Measurements from ENCODE around the gene ZNF106. TPM values are rescaled to one million over a fixed set of nuclear protein-coding genes. Genes with fewer than 3 reads are reported as not detected.

ZNF106 gene
- total RNA-seq, 1 donor from 2014 or later = 69.6 TPM

DNA sequence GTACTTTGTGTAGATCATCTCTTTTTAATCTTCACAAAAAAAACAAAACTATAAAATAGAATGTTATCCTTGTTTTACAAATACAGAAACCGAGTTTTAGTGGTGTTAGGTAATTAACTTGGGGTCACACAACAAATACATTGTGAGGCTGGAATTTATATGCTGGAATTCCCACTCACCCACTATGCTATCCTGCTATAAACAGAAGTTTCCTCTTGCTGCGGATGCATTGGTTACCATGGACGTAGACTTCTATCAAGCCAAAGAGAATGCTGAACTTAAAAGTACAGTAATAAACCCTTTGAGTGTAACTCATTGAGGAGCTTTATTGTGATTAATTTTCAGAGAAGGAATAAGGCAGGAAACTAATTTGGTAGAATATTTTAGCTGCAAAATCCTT is 13.7 kb upstream of the ZNF106 start:
- Mint-ChIP-seq H3K36me3 (ENCODE audit: low read depth, unreplicated experiment) (peaks cover 7% of the 10 kb centered on the region), H3K4me1 (ENCODE audit: low read depth, unreplicated experiment) (peaks cover 22% of the 10 kb centered on the region), H3K9me3 (ENCODE audit: unreplicated experiment) (no peaks in the 10 kb centered on the region), H3K27ac (ENCODE audit: unreplicated experiment) (no peak overlapping the region), H3K4me3 (ENCODE audit: unreplicated experiment) (no peak overlapping the region), H3K27me3 (ENCODE audit: low read depth, unreplicated experiment) (no peaks in the 10 kb centered on the region)
- H3K9ac ChIP-seq (ENCODE audit: low read length) = no peak overlapping the region
- H2AFZ ChIP-seq (ENCODE audit: low read depth, low read length) = no peak overlapping the region
- H3K4me3 ChIP-seq (ENCODE audit: insufficient read depth, low read depth, low read length) = no peak overlapping the region
- no peak overlapping the region for H3K4me2 ChIP-seq (ENCODE audit: low read length)
- FAIRE-seq = no peak
- peaks cover 80% of the 10 kb centered on the region for H3K79me2 ChIP-seq (ENCODE audit: insufficient read depth, low read length)
- no peak for TF ChIP-seq EZH2 (IDR thresholded peaks at IDR 0.05; ENCODE audit: insufficient read depth, low read length)
- TF ChIP-seq, protein P1, sequence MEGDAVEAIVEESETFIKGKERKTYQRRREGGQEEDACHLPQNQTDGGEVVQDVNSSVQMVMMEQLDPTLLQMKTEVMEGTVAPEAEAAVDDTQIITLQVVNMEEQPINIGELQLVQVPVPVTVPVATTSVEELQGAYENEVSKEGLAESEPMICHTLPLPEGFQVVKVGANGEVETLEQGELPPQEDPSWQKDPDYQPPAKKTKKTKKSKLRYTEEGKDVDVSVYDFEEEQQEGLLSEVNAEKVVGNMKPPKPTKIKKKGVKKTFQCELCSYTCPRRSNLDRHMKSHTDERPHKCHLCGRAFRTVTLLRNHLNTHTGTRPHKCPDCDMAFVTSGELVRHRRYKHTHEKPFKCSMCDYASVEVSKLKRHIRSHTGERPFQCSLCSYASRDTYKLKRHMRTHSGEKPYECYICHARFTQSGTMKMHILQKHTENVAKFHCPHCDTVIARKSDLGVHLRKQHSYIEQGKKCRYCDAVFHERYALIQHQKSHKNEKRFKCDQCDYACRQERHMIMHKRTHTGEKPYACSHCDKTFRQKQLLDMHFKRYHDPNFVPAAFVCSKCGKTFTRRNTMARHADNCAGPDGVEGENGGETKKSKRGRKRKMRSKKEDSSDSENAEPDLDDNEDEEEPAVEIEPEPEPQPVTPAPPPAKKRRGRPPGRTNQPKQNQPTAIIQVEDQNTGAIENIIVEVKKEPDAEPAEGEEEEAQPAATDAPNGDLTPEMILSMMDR (IDR thresholded peaks at IDR 0.05; ENCODE audit: insufficient read depth, low read depth, low read length) = no peak
- H3K4me1 ChIP-seq (ENCODE audit: insufficient read depth, low read length) = no peaks in the 10 kb centered on the region
- H3K36me3 ChIP-seq (ENCODE audit: insufficient read depth, low read length) = peaks cover 3% of the 10 kb centered on the region
- peaks cover 61% of the 10 kb centered on the region for H4K20me1 ChIP-seq (ENCODE audit: insufficient read depth, low read length)
- H3K9me3 ChIP-seq (ENCODE audit: insufficient read depth, low read depth, low read length) = no peaks in the 10 kb centered on the region
- H3K27me3 ChIP-seq (ENCODE audit: insufficient read depth, low read length) = no peaks in the 10 kb centered on the region
- no peak overlapping the region for H3K27ac ChIP-seq (ENCODE audit: low read depth, low read length)
- DNase-seq (ENCODE audit: low read depth) = no peak

DNA sequence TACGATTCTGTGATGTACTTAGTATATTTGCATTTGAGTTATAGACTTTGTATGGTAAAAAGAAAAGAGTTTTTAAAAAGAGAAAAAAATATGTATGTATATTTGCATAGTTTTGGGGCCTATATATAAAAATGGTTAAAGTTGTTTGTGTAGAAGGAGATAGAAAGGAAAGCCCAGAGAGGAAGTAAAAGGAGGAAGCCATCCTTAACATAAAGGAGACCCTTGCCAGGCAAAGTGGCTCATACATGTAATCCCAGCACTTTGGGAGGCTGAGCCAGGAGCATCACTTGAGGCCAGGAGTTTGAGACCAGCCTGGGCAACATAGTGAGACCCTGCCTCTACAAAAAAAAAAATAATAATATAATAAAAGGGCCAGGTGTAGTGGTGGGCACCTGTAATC is 12.9 kb upstream of the ZNF106 start:
- H2AFZ ChIP-seq (ENCODE audit: low read depth, low read length) = no peak overlapping the region
- H3K27me3 ChIP-seq (ENCODE audit: insufficient read depth, low read length) = no peaks in the 10 kb centered on the region
- H3K27ac ChIP-seq (ENCODE audit: low read depth, low read length) = no peak overlapping the region
- H3K9ac ChIP-seq (ENCODE audit: low read length) = no peak overlapping the region
- TF ChIP-seq, protein P1 (IDR thresholded peaks at IDR 0.05; ENCODE audit: insufficient read depth, low read depth, low read length) = no peak
- no peak for TF ChIP-seq EZH2 (IDR thresholded peaks at IDR 0.05; ENCODE audit: insufficient read depth, low read length)
- no peaks in the 10 kb centered on the region for H3K9me3 Mint-ChIP-seq (ENCODE audit: unreplicated experiment)
- no peaks in the 10 kb centered on the region for H3K4me1 ChIP-seq (ENCODE audit: insufficient read depth, low read length)
- no peak overlapping the region for H3K4me3 ChIP-seq (ENCODE audit: insufficient read depth, low read depth, low read length)
- DNase-seq (ENCODE audit: low read depth) = no peak
- peaks cover 3% of the 10 kb centered on the region for H3K36me3 ChIP-seq (ENCODE audit: insufficient read depth, low read length)
- H3K27ac Mint-ChIP-seq (ENCODE audit: unreplicated experiment) = no peak overlapping the region
- no peaks in the 10 kb centered on the region for H3K9me3 ChIP-seq (ENCODE audit: insufficient read depth, low read depth, low read length)
- H3K4me2 ChIP-seq (ENCODE audit: low read length) = no peak overlapping the region
- FAIRE-seq = no peak
- H3K27me3 Mint-ChIP-seq (ENCODE audit: low read depth, unreplicated experiment) = no peaks in the 10 kb centered on the region
- peaks cover 6% of the 10 kb centered on the region for H3K36me3 Mint-ChIP-seq (ENCODE audit: low read depth, unreplicated experiment)
- H3K79me2 ChIP-seq (ENCODE audit: insufficient read depth, low read length) = peaks cover 78% of the 10 kb centered on the region
- H4K20me1 ChIP-seq (ENCODE audit: insufficient read depth, low read length) = peaks cover 64% of the 10 kb centered on the region
- H3K4me3 Mint-ChIP-seq (ENCODE audit: unreplicated experiment) = no peak overlapping the region
- H3K4me1 Mint-ChIP-seq (ENCODE audit: low read depth, unreplicated experiment) = peaks cover 27% of the 10 kb centered on the region

DNA sequence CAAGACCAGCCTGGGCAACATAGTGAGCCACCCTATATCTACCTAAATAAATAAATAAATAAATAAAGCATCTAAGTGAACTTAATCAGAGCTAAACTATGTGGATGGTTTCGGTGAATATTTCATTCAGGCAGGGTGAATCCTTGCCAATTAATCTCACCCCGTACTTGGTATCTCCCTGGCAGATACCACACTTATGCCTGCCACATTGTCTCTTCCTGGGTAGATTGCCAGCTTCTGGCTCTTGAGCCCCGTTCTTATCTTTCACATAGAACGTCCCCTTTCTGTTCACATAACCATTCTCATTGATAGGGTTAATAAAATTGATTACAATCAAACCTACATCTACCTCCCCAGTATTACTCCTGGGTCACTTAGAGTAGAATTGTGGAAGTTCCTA is 11.5 kb upstream of the ZNF106 start:
- peaks cover 30% of the 10 kb centered on the region for H3K4me1 Mint-ChIP-seq (ENCODE audit: low read depth, unreplicated experiment)
- peaks cover 78% of the 10 kb centered on the region for H3K79me2 ChIP-seq (ENCODE audit: insufficient read depth, low read length)
- no peak overlapping the region for H3K27ac ChIP-seq (ENCODE audit: low read depth, low read length)
- no peaks in the 10 kb centered on the region for H3K9me3 Mint-ChIP-seq (ENCODE audit: unreplicated experiment)
- H3K9ac ChIP-seq (ENCODE audit: low read length) = no peak overlapping the region
- FAIRE-seq (no peak), DNase-seq (ENCODE audit: low read depth) (no peak)
- H3K4me2 ChIP-seq (ENCODE audit: low read length) = no peak overlapping the region
- no peak overlapping the region for H2AFZ ChIP-seq (ENCODE audit: low read depth, low read length)
- no peaks in the 10 kb centered on the region for H3K27me3 Mint-ChIP-seq (ENCODE audit: low read depth, unreplicated experiment)
- H3K4me3 Mint-ChIP-seq (ENCODE audit: unreplicated experiment) = no peak overlapping the region
- peaks cover 3% of the 10 kb centered on the region for H3K36me3 ChIP-seq (ENCODE audit: insufficient read depth, low read length)
- H3K27me3 ChIP-seq (ENCODE audit: insufficient read depth, low read length) = no peaks in the 10 kb centered on the region
- TF ChIP-seq, protein P1 (IDR thresholded peaks at IDR 0.05; ENCODE audit: insufficient read depth, low read depth, low read length) = no peak
- TF ChIP-seq EZH2 (IDR thresholded peaks at IDR 0.05; ENCODE audit: insufficient read depth, low read length) = no peak
- H3K27ac Mint-ChIP-seq (ENCODE audit: unreplicated experiment) = no peak overlapping the region
- no peaks in the 10 kb centered on the region for H3K9me3 ChIP-seq (ENCODE audit: insufficient read depth, low read depth, low read length)
- H4K20me1 ChIP-seq (ENCODE audit: insufficient read depth, low read length) = peaks cover 60% of the 10 kb centered on the region
- H3K36me3 Mint-ChIP-seq (ENCODE audit: low read depth, unreplicated experiment) = peaks cover 4% of the 10 kb centered on the region
- no peak overlapping the region for H3K4me3 ChIP-seq (ENCODE audit: insufficient read depth, low read depth, low read length)
- H3K4me1 ChIP-seq (ENCODE audit: insufficient read depth, low read length) = no peaks in the 10 kb centered on the region
